ENCODE data around the gene CASR.

Gene CASR

GRCh38 chr3:122215592-122216298 lies 32.3 kb downstream of the CASR start:
- DNase-seq (ENCODE audit: low read depth), result no peak

- no peak for DNase-seq (ENCODE audit: low read depth)
These were observed 34.4 kb downstream of the CASR start for GRCh38 chr3:122217901-122218300.

GRCh38 chr3:122219242-122219872 lies 35.9 kb downstream of the CASR start:
- no peak for DNase-seq (ENCODE audit: low read depth)

GRCh38 chr3:122227036-122227781 lies 43.7 kb downstream of the CASR start:
- no peak for DNase-seq (ENCODE audit: low read depth)

GRCh38 chr3:122230174-122230573 lies 46.7 kb downstream of the CASR start:
- no peak for DNase-seq (ENCODE audit: low read depth)

- DNase-seq (ENCODE audit: low read depth), result no peak
These were observed 48.1 kb downstream of the CASR start for GRCh38 chr3:122231465-122232157.

- DNase-seq (ENCODE audit: low read depth), result no peak
These were observed 49.0 kb downstream of the CASR start for GRCh38 chr3:122232485-122232884.

- DNase-seq (ENCODE audit: low read depth), result no peak
These were observed 49.9 kb downstream of the CASR start for GRCh38 chr3:122233101-122233952.

- DNase-seq (ENCODE audit: low read depth), result no peak
These were observed 50.6 kb downstream of the CASR start for GRCh38 chr3:122234117-122234516.

GRCh38 chr3:122235147-122235546 lies 51.7 kb downstream of the CASR start:
- no peak for DNase-seq (ENCODE audit: low read depth)

- no peak for DNase-seq (ENCODE audit: low read depth)
These were observed 55.6 kb downstream of the CASR start for GRCh38 chr3:122239112-122239511.

- peak; percentile 7 for DNase-seq (ENCODE audit: low read depth)
These were observed 62.2 kb downstream of the CASR start for GRCh38 chr3:122245513-122246174.

GRCh38 chr3:122246199-122246598 lies 62.7 kb downstream of the CASR start:
- DNase-seq (ENCODE audit: low read depth), result peak; percentile 4

GRCh38 chr3:122247087-122247824 lies 63.8 kb downstream of the CASR start:
- DNase-seq (ENCODE audit: low read depth), result no peak

- no peak for DNase-seq (ENCODE audit: low read depth)
These were observed 64.3 kb downstream of the CASR start for GRCh38 chr3:122247825-122248185.

GRCh38 chr3:122251428-122251827 lies 68.0 kb downstream of the CASR start:
- no peak for DNase-seq (ENCODE audit: low read depth)

GRCh38 chr3:122253581-122253980 lies 70.1 kb downstream of the CASR start:
- DNase-seq (ENCODE audit: low read depth), result no peak

GRCh38 chr3:122255757-122256439 lies 72.4 kb downstream of the CASR start:
- DNase-seq (ENCODE audit: low read depth), result no peak

- no peak for DNase-seq (ENCODE audit: low read depth)
These were observed 74.3 kb downstream of the CASR start for GRCh38 chr3:122257644-122258364.

Data from GM04503 (cell line).